Lower leg skin (tissue), 4 donors: ENCODE results near the gene DIP2C. TPM values are rescaled to one million over a fixed set of nuclear protein-coding genes. Genes with fewer than 3 reads are reported as not detected.

ENCODE experiments used
- DNase-seq, 2 donors: peaks; one replicate each; pipeline ENCODE4 v3.0.0-alpha.2; 2019; ENCODE audit warnings: low spot score in 2 of 2
- H3K4me3 ChIP-seq: fragments of 200-600 bp; sonication (generic); 2 replicates; pipeline ENCODE4 v1.5.1; 2017; ENCODE audit warnings: mild to moderate bottlenecking, low read depth; ENCODE audit not compliant: poor library complexity, severe bottlenecking
- CTCF ChIP-seq, 3 donors: fragments of 450-650 bp; IDR thresholded peaks; one replicate each; pipeline ENCODE4 v1.5.1; 2016; ENCODE audit warnings: antibody characterized with exemption in 3 of 3, mild to moderate bottlenecking in 3 of 3, moderate library complexity in 2 of 3
- POLR2A ChIP-seq, 2 donors: fragments of 450-650 bp; IDR thresholded peaks; one replicate each; pipeline ENCODE4 v1.6.1; 2016 to 2017; ENCODE audit warnings: antibody characterized with exemption in 2 of 2, mild to moderate bottlenecking in 1 of 2, moderate library complexity in 1 of 2
- WGBS, 2 donors: methylation state at CpG; one replicate each; pipeline ENCODE4 v1.1.5; 2018; 5-methylcytosine and 5-hydroxymethylcytosine counted together
- intact Hi-C: fragments of 100-400 bp; cut with DNase I; formaldehyde crosslinking; loops from one replicate; pipeline ENCODE4 v1.15.0; 2023; ENCODE audit warnings: low total_unique reads
- total RNA-seq, 4 donors: library from RNA; depleted of rRNA; stranded (reverse); fragments of >200 nt; gene quantifications; one replicate each; pipeline ENCODE4 v1.1.0, GENCODE V29; 2016

The DIP2C gene
- total RNA-seq, 4 donors from 2014 or later, result 6.2 to 14.7 (median 10.6) TPM

GRCh38 chr10:241966-242643 is 447.4 kb downstream of the DIP2C start:
- no peak for DNase-seq
- no peak for TF ChIP-seq CTCF (IDR thresholded peaks at IDR 0.05)
- no peak for TF ChIP-seq POLR2A (IDR thresholded peaks at IDR 0.05)
- intact Hi-C loops, result no loop called here
- WGBS, 2 donors, result 68% methylated on average over 9 of the region's 9 CpGs
- no peak overlapping the region for H3K4me3 ChIP-seq

GRCh38 chr10:241451-241850 is 448.0 kb downstream of the DIP2C start:
- no peak for DNase-seq
- intact Hi-C loops, result no loop called here
- WGBS, 2 donors, result 60 to 72% methylated on average over 6 of the region's 6 CpGs
- TF ChIP-seq POLR2A (IDR thresholded peaks at IDR 0.05) (no peak), CTCF (IDR thresholded peaks at IDR 0.05) (no peak)
- no peak overlapping the region for H3K4me3 ChIP-seq

- no peak for DNase-seq
- WGBS, 2 donors, result 93 to 95% methylated on average over 6 of the region's 6 CpGs
- no peak overlapping the region for H3K4me3 ChIP-seq
- intact Hi-C loops, result no loop called here
- TF ChIP-seq CTCF (IDR thresholded peaks at IDR 0.05) (no peak), POLR2A (IDR thresholded peaks at IDR 0.05) (no peak)
These were observed 450.4 kb downstream of the DIP2C start for GRCh38 chr10:239109-239508.

- H3K4me3 ChIP-seq, result no peak overlapping the region
- no peak for DNase-seq
- intact Hi-C loops, result no loop called here
- TF ChIP-seq POLR2A (IDR thresholded peaks at IDR 0.05), result no peak
- no peak for TF ChIP-seq CTCF (IDR thresholded peaks at IDR 0.05)
- 46 to 68% methylated on average over 3 of the region's 3 CpGs for WGBS, 2 donors
These were observed 453.6 kb downstream of the DIP2C start for GRCh38 chr10:235915-236314.

- no peak overlapping the region for H3K4me3 ChIP-seq
- no peak for DNase-seq
- TF ChIP-seq POLR2A (IDR thresholded peaks at IDR 0.05), result no peak
- no peak for TF ChIP-seq CTCF (IDR thresholded peaks at IDR 0.05)
- 58 to 70% methylated on average over 9 of the region's 9 CpGs for WGBS, 2 donors
- intact Hi-C loops, result no loop called here
These were observed 454.6 kb downstream of the DIP2C start for GRCh38 chr10:234708-235406.
